Activated CD4-positive, CD25-positive, alpha-beta regulatory T cell treated with anti-CD3 and anti-CD28 coated beads, Interleukin-2, amount 50 U/mL, for 16 hours (primary cell): Measurements from ENCODE around the gene ARCN1.

ENCODE experiments used
- DNase-seq: peaks from one replicate; pipeline ENCODE4 v3.0.0-alpha.2; 2020; ENCODE audit warnings: low read depth, low spot score

ARCN1 gene

GRCh38 chr11:118572061-118572980 is at the start of gene ARCN1:
ARCN1 (plus strand) TSS chr11:118572409; CDS start chr11:118572548, 139 bp downstream.
- peak; percentile 62 for DNase-seq

GRCh38 chr11:118522571-118523072 is 49.6 kb upstream of the ARCN1 start:
- no peak for DNase-seq

- DNase-seq: no peak
These were observed 47.9 kb upstream of the ARCN1 start for GRCh38 chr11:118524356-118524755.

- DNase-seq: no peak
These were observed 47.3 kb upstream of the ARCN1 start for GRCh38 chr11:118524757-118525470.

DNA sequence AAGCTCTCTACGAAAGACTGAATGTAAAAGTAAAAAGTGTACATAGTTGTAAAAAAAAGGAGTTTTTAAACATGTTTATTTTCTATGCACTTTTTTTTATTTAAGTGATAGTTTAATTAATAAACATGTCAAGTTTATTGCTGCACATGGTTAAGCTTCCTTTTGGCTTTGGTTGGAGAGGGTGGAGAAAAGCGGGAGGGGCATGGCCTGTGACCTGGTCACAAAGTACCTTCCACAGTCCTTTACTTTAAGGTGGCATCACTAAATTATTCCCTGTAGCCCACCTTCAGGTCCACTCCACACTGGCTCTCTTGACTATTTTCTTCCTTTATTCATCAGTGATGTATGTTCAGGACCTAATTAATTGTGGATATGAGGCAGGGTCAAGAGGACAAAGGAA is 45.5 kb upstream of the ARCN1 start:
- no peak for DNase-seq

GRCh38 chr11:118527109-118527508 is 45.1 kb upstream of the ARCN1 start, which contains the start of gene TTC36:
TTC36 (plus strand) TSS chr11:118527474; CDS start chr11:118527495, 21 bp downstream.
- DNase-seq: no peak

GRCh38 chr11:118528511-118528910 is 43.7 kb upstream of the ARCN1 start:
- no peak for DNase-seq

- DNase-seq: no peak
These were observed 42.5 kb upstream of the ARCN1 start for GRCh38 chr11:118529584-118530175.

- DNase-seq: no peak
These were observed 42.0 kb upstream of the ARCN1 start for GRCh38 chr11:118530180-118530682.

DNA sequence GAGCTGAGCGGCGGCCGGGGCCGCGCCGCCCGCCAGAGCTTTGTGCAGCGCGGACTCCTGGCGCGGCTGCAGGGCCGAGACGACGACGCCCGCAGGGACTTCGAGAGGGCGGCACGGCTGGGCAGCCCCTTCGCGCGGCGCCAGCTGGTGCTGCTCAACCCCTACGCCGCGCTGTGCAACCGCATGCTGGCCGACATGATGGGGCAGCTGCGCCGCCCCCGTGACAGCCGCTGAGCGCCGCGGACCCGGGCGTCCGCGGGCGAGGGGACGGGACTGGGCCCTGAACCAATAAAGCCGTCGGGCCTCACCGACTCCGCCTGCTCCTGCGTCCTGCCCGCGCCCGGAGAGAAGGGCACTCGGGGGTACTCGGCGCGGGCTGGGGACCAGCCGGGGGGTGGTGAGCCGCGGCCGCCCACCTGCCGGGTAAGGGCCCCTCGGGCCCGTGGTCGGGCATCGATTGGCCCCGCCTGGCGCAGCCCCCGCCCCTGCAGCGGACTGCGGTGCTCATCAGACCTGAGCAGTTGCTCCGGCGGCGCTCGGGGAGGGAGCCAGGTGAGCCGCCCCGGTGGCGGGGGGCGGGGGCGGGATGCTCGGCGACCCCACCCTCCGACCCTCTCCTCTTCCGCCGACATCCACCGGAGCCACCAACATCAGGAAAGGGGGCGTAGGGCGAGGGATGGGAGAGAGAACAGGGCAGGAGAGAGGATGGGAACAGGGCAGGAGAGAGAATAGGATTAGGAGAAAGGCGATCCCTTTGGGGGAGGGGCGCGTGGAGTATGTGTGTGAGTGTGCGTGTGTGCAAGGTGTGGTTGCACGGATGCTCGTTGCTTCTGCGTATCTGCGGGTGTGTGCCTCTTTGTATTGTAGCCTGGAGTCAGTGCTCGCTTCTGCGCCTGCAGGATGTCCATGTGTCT is 41.3 kb upstream of the ARCN1 start, which contains the start of gene TMEM25:
Gene TMEM25 (plus strand): TSS at position 510 of the 914 bp plus-strand sequence. CDS start 610 bp downstream, outside the sequence.
- peak; percentile 51 for DNase-seq

- DNase-seq: no peak
These were observed 40.6 kb upstream of the ARCN1 start for GRCh38 chr11:118531597-118532084.

DNA sequence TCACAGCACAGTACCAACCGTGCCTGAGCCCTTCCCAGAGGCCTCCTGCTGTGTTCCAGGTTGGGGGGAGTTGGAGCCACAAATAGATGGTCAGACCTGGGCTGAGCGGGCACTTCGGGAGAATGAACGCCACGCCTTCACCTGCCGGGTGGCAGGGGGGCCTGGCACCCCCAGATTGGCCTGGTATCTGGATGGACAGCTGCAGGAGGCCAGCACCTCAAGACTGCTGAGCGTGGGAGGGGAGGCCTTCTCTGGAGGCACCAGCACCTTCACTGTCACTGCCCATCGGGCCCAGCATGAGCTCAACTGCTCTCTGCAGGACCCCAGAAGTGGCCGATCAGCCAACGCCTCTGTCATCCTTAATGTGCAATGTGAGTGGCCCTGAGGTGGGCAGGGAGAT is 40.1 kb upstream of the ARCN1 start:
- no peak for DNase-seq

DNA sequence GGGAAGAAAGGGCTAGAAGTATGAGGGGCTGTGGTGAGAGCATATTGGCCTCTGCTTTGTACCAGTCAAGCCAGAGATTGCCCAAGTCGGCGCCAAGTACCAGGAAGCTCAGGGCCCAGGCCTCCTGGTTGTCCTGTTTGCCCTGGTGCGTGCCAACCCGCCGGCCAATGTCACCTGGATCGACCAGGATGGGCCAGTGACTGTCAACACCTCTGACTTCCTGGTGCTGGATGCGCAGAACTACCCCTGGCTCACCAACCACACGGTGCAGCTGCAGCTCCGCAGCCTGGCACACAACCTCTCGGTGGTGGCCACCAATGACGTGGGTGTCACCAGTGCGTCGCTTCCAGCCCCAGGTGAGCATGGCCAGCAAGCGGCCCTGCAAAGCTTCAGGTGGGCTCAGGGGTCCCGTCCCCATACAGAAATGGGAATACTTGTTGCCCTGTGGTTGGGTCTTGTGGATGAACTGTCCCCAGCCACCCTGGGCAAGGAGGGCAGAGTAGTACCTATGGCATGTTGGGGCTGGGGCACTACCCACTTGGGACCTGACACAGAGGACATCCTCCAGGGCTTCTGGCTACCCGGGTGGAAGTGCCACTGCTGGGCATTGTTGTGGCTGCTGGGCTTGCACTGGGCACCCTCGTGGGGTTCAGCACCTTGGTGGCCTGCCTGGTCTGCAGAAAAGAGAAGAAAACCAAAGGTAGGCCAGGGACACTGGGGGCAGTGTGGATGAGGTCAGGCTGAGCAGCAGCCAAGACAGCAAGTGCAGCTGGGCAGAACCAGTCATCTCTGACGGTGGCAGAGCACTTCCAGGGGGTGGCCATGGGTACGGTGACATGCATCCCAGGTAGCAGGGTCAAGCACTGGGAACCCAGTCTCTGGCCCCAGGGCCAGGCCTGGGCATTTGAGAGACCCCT is 39.1 kb upstream of the ARCN1 start:
- no peak for DNase-seq

- DNase-seq: no peak
These were observed 38.2 kb upstream of the ARCN1 start for GRCh38 chr11:118533769-118534729.

GRCh38 chr11:118535261-118535660 is 36.9 kb upstream of the ARCN1 start:
- no peak for DNase-seq

- no peak for DNase-seq
These were observed 35.5 kb upstream of the ARCN1 start for GRCh38 chr11:118536726-118537125.

DNA sequence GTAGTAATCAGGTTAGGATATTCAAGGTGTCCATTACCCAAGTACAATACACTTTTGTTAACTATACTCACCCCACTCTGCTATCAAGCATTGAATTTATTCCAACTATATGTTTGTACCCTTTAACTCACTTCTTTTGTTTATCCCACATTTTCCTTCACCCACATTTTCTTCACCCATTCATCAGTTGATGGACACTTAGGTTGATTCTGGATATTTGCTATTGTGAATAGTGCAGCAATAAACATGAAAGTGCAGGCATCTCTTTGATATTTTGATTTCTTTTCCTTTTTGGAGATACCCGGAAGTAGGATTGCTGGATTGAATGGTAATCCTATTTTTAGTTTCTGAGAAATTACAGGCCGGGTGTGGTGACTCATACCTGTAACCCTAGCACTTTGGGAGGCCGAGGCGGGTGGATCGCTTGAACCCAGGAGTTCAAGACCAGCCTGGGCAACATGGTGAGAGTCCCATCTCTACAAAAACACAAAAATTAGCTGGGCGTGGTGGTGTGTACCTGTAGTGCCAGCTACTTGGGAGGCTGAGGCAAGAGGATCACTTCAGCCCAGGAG is 34.7 kb upstream of the ARCN1 start:
- DNase-seq: no peak
